Progenitor cell of endocrine pancreas (in vitro differentiated cells): Measurements from ENCODE around the gene AP1S3. TPM values are rescaled to one million over a fixed set of nuclear protein-coding genes. Genes with fewer than 3 reads are reported as not detected.

Experiments
- DNase-seq: peaks from one replicate; pipeline ENCODE4 v3.0.0; 2021; ENCODE audit warnings: low spot score; ENCODE audit not compliant: unreplicated experiment
- H3K27ac Mint-ChIP-seq: 2 replicates; pipeline ENCODE4 v1.8.0; 2021; ENCODE audit warnings: mild to moderate bottlenecking, moderate library complexity, mixed read lengths
- H3K27me3 Mint-ChIP-seq: 2 replicates; pipeline ENCODE4 v1.8.0; 2021; ENCODE audit warnings: mixed read lengths
- H3K36me3 Mint-ChIP-seq: 2 replicates; pipeline ENCODE4 v1.8.0; 2022; ENCODE audit warnings: mixed read lengths; ENCODE audit not compliant: insufficient read depth
- H3K4me1 Mint-ChIP-seq: 2 replicates; pipeline ENCODE4 v1.8.0; 2021; ENCODE audit warnings: low read depth, mixed read lengths
- H3K4me3 Mint-ChIP-seq: 2 replicates; pipeline ENCODE4 v1.8.0; 2021; ENCODE audit warnings: low read depth, mild to moderate bottlenecking, moderate library complexity, mixed read lengths
- H3K9me3 Mint-ChIP-seq: 2 replicates; pipeline ENCODE4 v1.8.0; 2021; ENCODE audit warnings: low read depth, mixed read lengths
- total RNA-seq: library from RNA; stranded (reverse); gene quantifications from 2 replicates; pipeline ENCODE4 v1.2.1, GENCODE V29; 2021
- TF ChIP-seq, protein P1 (sequence below): fragments of 200-600 bp; sonication (generic); IDR thresholded peaks from one replicate; pipeline ENCODE4 v1.5.0; 2021; ENCODE audit warnings: antibody characterized with exemption, mild to moderate bottlenecking; ENCODE audit not compliant: unreplicated experiment

Gene AP1S3
- total RNA-seq, 1 donor from 2014 or later = 11.5 TPM

DNA sequence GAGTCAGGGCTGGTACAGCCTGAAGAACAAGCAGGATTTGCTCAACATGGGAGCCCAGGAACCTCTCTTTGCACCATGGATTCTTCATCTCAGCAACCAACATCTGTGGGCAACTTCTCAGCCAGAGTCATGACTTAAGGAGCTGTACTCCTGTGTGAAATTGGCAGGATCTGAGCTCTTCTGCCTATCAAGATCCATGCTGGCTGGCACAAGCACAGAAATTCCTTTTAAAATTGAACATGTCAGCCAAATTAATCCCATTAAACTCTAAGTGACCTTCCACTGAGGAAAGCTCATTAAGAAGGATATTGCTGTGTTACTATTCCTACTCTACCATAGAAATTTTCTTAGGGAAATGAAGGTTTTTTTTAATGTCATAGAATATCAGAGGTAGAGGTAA, 124.7 kb downstream of the AP1S3 start:
- DNase-seq = no peak
- H3K9me3 Mint-ChIP-seq = peaks cover 6% of the 10 kb centered on the region
- no peak overlapping the region for H3K27ac Mint-ChIP-seq
- no peaks in the 10 kb centered on the region for H3K4me1 Mint-ChIP-seq
- no peaks in the 10 kb centered on the region for H3K27me3 Mint-ChIP-seq
- H3K36me3 Mint-ChIP-seq = peaks cover 1% of the 10 kb centered on the region
- TF ChIP-seq, protein P1, sequence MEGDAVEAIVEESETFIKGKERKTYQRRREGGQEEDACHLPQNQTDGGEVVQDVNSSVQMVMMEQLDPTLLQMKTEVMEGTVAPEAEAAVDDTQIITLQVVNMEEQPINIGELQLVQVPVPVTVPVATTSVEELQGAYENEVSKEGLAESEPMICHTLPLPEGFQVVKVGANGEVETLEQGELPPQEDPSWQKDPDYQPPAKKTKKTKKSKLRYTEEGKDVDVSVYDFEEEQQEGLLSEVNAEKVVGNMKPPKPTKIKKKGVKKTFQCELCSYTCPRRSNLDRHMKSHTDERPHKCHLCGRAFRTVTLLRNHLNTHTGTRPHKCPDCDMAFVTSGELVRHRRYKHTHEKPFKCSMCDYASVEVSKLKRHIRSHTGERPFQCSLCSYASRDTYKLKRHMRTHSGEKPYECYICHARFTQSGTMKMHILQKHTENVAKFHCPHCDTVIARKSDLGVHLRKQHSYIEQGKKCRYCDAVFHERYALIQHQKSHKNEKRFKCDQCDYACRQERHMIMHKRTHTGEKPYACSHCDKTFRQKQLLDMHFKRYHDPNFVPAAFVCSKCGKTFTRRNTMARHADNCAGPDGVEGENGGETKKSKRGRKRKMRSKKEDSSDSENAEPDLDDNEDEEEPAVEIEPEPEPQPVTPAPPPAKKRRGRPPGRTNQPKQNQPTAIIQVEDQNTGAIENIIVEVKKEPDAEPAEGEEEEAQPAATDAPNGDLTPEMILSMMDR = no peak
- H3K4me3 Mint-ChIP-seq = no peak overlapping the region

DNA sequence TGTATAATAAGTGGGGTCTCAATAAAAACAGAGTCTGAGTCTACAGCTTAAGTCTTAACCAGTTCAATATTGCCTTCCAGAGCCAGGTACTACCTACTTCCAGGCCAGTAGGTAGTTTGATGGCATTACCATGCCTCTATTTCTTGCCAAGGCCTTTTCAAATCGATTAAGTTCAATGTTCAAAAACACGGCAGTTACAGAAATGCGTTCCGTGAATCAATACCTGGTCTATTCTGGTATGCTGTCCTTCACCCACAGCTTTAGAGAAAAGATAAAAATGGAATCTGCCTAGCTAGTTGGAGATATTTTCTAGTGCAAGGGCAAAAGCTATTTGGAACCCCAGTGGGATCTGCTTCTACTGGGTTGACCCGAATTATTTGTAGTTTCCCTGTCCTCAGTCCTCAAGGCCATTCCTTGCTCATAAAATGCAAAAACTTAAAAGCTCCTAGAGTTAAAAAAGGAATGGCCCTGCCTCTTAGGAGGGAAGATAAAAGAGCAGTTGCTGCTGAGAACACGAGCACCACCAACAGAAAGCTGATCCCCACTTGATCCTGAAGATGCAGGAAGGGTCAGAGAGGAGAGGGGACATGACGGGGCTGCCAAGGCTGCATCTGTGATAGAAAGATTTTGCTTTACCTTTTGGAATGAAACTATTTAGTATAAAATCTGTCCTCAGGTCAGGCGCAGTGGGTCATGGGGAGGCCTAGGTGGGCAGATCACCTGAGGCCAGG, 125.6 kb downstream of the AP1S3 start:
- H3K4me1 Mint-ChIP-seq = no peaks in the 10 kb centered on the region
- H3K36me3 Mint-ChIP-seq = no peaks in the 10 kb centered on the region
- no peak overlapping the region for H3K27ac Mint-ChIP-seq
- H3K9me3 Mint-ChIP-seq = peaks cover 1% of the 10 kb centered on the region
- DNase-seq = no peak
- TF ChIP-seq, protein P1 = no peak
- H3K27me3 Mint-ChIP-seq = no peaks in the 10 kb centered on the region
- H3K4me3 Mint-ChIP-seq = no peak overlapping the region

Other genes starting within 250 kb of the AP1S3 start
- gene SCG2, start 235.2 kb downstream of the AP1S3 start, total RNA-seq = 154 and 163 TPM in 2 replicates
- 52.3 and 54.6 TPM in 2 replicates for gene WDFY1, start 107.8 kb upstream of the AP1S3 start, total RNA-seq
- 26.1 and 27.3 TPM in 2 replicates for gene MRPL44, start 119.9 kb upstream of the AP1S3 start, total RNA-seq
- 25.1 and 25.6 TPM in 2 replicates for gene SERPINE2, start 201.7 kb upstream of the AP1S3 start, total RNA-seq